GM23338 (cell line): Measurements from ENCODE around the gene EBLN1. TPM values are rescaled to one million over a fixed set of nuclear protein-coding genes. Genes with fewer than 3 reads are reported as not detected.

Experiments used
- ATAC-seq: fragments of 200-7000 bp; cut with Tn5 transposase; 3 replicates; pipeline ENCODE4 v1.9.1; 2020
- DNase-seq: peaks from one replicate; pipeline ENCODE4 v3.0.0-alpha.2; 2015; ENCODE audit warnings: low spot score
- H2AFZ ChIP-seq: fragments of 200-600 bp; sonication (generic); 2 replicates; pipeline ENCODE4 v1.8.0; 2016; ENCODE audit warnings: antibody characterized with exemption, mild to moderate bottlenecking, moderate library complexity
- H3F3A ChIP-seq: fragments of 200-600 bp; sonication (generic); replicated peaks from 2 replicates; pipeline ENCODE4 v1.8.0; 2017; ENCODE audit warnings: antibody characterized with exemption, mixed run types, low read depth
- H3K27ac ChIP-seq: fragments of 200-600 bp; sonication (generic); 2 replicates; pipeline ENCODE4 v1.6.1; 2016; ENCODE audit warnings: low read depth
- H3K27me3 ChIP-seq: fragments of 200-600 bp; sonication (generic); 2 replicates; pipeline ENCODE4 v1.8.0; 2016; ENCODE audit warnings: mild to moderate bottlenecking, mixed run types, moderate library complexity; ENCODE audit not compliant: insufficient read depth
- H3K36me3 ChIP-seq: fragments of 200-600 bp; sonication (generic); 2 replicates; pipeline ENCODE4 v1.8.0; 2016; ENCODE audit warnings: mild to moderate bottlenecking; ENCODE audit not compliant: insufficient read depth
- H3K4me1 ChIP-seq: fragments of 200-600 bp; sonication (generic); 2 replicates; pipeline ENCODE4 v1.8.0; 2016; ENCODE audit warnings: mild to moderate bottlenecking, moderate library complexity; ENCODE audit not compliant: insufficient read depth
- H3K4me2 ChIP-seq: fragments of 200-600 bp; sonication (generic); 2 replicates; pipeline ENCODE4 v1.7.1; 2017; ENCODE audit warnings: mixed run types
- H3K4me3 ChIP-seq: fragments of 200-600 bp; sonication (generic); 2 replicates; pipeline ENCODE4 v1.6.1; 2016; ENCODE audit warnings: mixed run types
- H3K79me2 ChIP-seq: fragments of 200-600 bp; sonication (generic); replicated peaks from 2 replicates; pipeline ENCODE4 v1.8.0; 2017; ENCODE audit warnings: mild to moderate bottlenecking; ENCODE audit not compliant: insufficient read depth
- H3K9me2 ChIP-seq: fragments of 200-600 bp; sonication (generic); 2 replicates; pipeline ENCODE4 v1.8.0; 2017; ENCODE audit not compliant: insufficient read depth
- H4K20me1 ChIP-seq: fragments of 200-600 bp; sonication (generic); replicated peaks from 2 replicates; pipeline ENCODE4 v1.8.0; 2017; ENCODE audit warnings: mild to moderate bottlenecking; ENCODE audit not compliant: insufficient read depth
- H3K27ac Mint-ChIP-seq: 2 replicates; pipeline ENCODE4 v1.8.0; 2020; ENCODE audit warnings: inconsistent platforms, mild to moderate bottlenecking, moderate library complexity, mixed read lengths
- H3K27me3 Mint-ChIP-seq: 3 replicates; pipeline ENCODE4 v1.8.0; 2022; ENCODE audit warnings: low read depth, mild to moderate bottlenecking, moderate library complexity, mixed read lengths, inconsistent platforms; ENCODE audit not compliant: insufficient read depth, poor library complexity
- H3K36me3 Mint-ChIP-seq: 3 replicates; pipeline ENCODE4 v1.8.0; 2021; ENCODE audit warnings: low read depth, mild to moderate bottlenecking, inconsistent platforms, moderate library complexity, mixed read lengths
- H3K4me1 Mint-ChIP-seq: 3 replicates; pipeline ENCODE4 v1.8.0; 2020; ENCODE audit warnings: mild to moderate bottlenecking, inconsistent platforms, mixed read lengths
- H3K4me3 Mint-ChIP-seq: 3 replicates; pipeline ENCODE4 v1.8.0; 2021; ENCODE audit warnings: moderate library complexity, mild to moderate bottlenecking, inconsistent platforms, mixed read lengths
- H3K9me3 Mint-ChIP-seq: 3 replicates; pipeline ENCODE4 v1.8.0; 2020; ENCODE audit warnings: moderate library complexity, mild to moderate bottlenecking, inconsistent platforms, mixed read lengths
- CREB1 ChIP-seq: fragments of 250-450 bp; sonication (Bioruptor Pico); IDR thresholded peaks from 2 replicates; pipeline ENCODE4 v1.5.0; 2020; ENCODE audit warnings: low read depth, mild to moderate bottlenecking, moderate library complexity
- CTCF ChIP-seq, 2 experiments: fragments of 200-600 bp in 1 of 2; sonication (generic) in 1 of 2; conservative IDR thresholded peaks; 2 replicates each; pipeline versions ENCODE4 v1.5.1 to v1.6.1; 2016 to 2017; ENCODE audit warnings: antibody characterized with exemption in 2 of 2, low read depth in 2 of 2, mild to moderate bottlenecking in 2 of 2, moderate library complexity in 1 of 2
- ETS1 ChIP-seq: IDR thresholded peaks from 2 replicates; pipeline ENCODE4 v1.6.1; 2016; ENCODE audit warnings: antibody characterized with exemption
- EZH2 ChIP-seq: fragments of 200-600 bp; sonication (generic); IDR thresholded peaks from one replicate; pipeline ENCODE4 v1.8.0; 2017; ENCODE audit warnings: antibody characterized with exemption, mild to moderate bottlenecking, low read depth; ENCODE audit not compliant: unreplicated experiment
- EZH2phosphoT487 ChIP-seq: fragments of 200-600 bp; sonication (generic); IDR thresholded peaks from one replicate; pipeline ENCODE4 v1.8.1; 2018; ENCODE audit warnings: antibody characterized with exemption; ENCODE audit not compliant: unreplicated experiment
- JUNB ChIP-seq: IDR thresholded peaks from one replicate; pipeline ENCODE4 v1.6.1; 2016; ENCODE audit warnings: antibody characterized with exemption; ENCODE audit not compliant: unreplicated experiment
- NANOG ChIP-seq: IDR thresholded peaks from 2 replicates; pipeline ENCODE4 v1.6.1; 2016; ENCODE audit warnings: antibody characterized with exemption, borderline replicate concordance
- POLR2AphosphoS5 ChIP-seq: IDR thresholded peaks from 2 replicates; pipeline ENCODE4 v1.6.1; 2016; ENCODE audit warnings: antibody characterized with exemption, low read depth
- STAT1 ChIP-seq: IDR thresholded peaks from one replicate; pipeline ENCODE4 v1.6.1; 2016; ENCODE audit warnings: antibody characterized with exemption; ENCODE audit not compliant: unreplicated experiment
- ZNF114 ChIP-seq: fragments of 250-450 bp; sonication (Bioruptor Pico); IDR thresholded peaks from 2 replicates; pipeline ENCODE4 v1.5.0; 2020; ENCODE audit warnings: mild to moderate bottlenecking, moderate library complexity
- ZNF331 ChIP-seq: fragments of 250-450 bp; sonication (Bioruptor Pico); IDR thresholded peaks from 2 replicates; pipeline ENCODE4 v1.5.0; 2020; ENCODE audit warnings: low read depth, mild to moderate bottlenecking, moderate library complexity
- ZNF462 ChIP-seq: fragments of 250-450 bp; sonication (Bioruptor Pico); IDR thresholded peaks from 2 replicates; pipeline ENCODE4 v1.5.0; 2020; ENCODE audit warnings: mild to moderate bottlenecking, moderate library complexity
- polyA plus RNA-seq: library from polyadenylated mRNA; unstranded; fragments of >200 nt; fragmentation: Nextera tagmentation; extraction: Ambion mirVana; gene quantifications from 2 replicates; pipeline ENCODE4 v1.2.1, GENCODE V29; 2016
- total RNA-seq: library from RNA; depleted of rRNA; stranded (reverse); fragments of >200 nt; shearing (Covaris generic); gene quantifications from 2 replicates; pipeline ENCODE4 v1.2.3, GENCODE V29; 2014
- TF ChIP-seq, protein P1 (sequence below): IDR thresholded peaks from one replicate; pipeline ENCODE4 v1.6.1; 2018; ENCODE audit warnings: antibody characterized with exemption; ENCODE audit not compliant: unreplicated experiment

The EBLN1 gene
- total and polyA plus RNA-seq, 2 experiments from 2014 or later, result not detected

GRCh38 chr10:22243321-22243720 lies 25.5 kb upstream of the EBLN1 start:
- peaks cover 6% of the 10 kb centered on the region for H3K27me3 Mint-ChIP-seq
- H3K9me3 Mint-ChIP-seq, result no peaks in the 10 kb centered on the region
- no peak overlapping the region for H3K4me3 ChIP-seq
- H3K36me3 ChIP-seq, result no peaks in the 10 kb centered on the region
- H4K20me1 ChIP-seq, result no peaks in the 10 kb centered on the region
- ATAC-seq (no peak), DNase-seq (no peak)
- peaks cover 8% of the 10 kb centered on the region for H3K9me2 ChIP-seq
- 0 out of 3 replicates have a peak, but pooled peaks cover 5% of the 10 kb centered on the region for H3K4me1 Mint-ChIP-seq
- no peak overlapping the region for H3K4me3 Mint-ChIP-seq
- no peaks in the 10 kb centered on the region for H3K4me1 ChIP-seq
- H3K27me3 ChIP-seq, result peaks cover 13% of the 10 kb centered on the region
- H2AFZ ChIP-seq, result no peak overlapping the region
- H3K79me2 ChIP-seq, result no peaks in the 10 kb centered on the region
- no peak overlapping the region for H3K4me2 ChIP-seq
- H3K36me3 Mint-ChIP-seq, result no peaks in the 10 kb centered on the region
- TF ChIP-seq CTCF (conservative IDR thresholded peaks at IDR 0.05; ENCODE audit: low read depth in 2 of 2) (no peak), EZH2 (no peak), ETS1 (no peak), POLR2AphosphoS5 (no peak), EZH2phosphoT487 (no peak), NANOG (no peak), CREB1 (CRISPR knock-in tag) (no peak), ZNF331 (CRISPR knock-in tag) (no peak), STAT1 (no peak), ZNF462 (CRISPR knock-in tag) (no peak), JUNB (no peak), ZNF114 (CRISPR knock-in tag) (no peak)
- TF ChIP-seq, protein P1, sequence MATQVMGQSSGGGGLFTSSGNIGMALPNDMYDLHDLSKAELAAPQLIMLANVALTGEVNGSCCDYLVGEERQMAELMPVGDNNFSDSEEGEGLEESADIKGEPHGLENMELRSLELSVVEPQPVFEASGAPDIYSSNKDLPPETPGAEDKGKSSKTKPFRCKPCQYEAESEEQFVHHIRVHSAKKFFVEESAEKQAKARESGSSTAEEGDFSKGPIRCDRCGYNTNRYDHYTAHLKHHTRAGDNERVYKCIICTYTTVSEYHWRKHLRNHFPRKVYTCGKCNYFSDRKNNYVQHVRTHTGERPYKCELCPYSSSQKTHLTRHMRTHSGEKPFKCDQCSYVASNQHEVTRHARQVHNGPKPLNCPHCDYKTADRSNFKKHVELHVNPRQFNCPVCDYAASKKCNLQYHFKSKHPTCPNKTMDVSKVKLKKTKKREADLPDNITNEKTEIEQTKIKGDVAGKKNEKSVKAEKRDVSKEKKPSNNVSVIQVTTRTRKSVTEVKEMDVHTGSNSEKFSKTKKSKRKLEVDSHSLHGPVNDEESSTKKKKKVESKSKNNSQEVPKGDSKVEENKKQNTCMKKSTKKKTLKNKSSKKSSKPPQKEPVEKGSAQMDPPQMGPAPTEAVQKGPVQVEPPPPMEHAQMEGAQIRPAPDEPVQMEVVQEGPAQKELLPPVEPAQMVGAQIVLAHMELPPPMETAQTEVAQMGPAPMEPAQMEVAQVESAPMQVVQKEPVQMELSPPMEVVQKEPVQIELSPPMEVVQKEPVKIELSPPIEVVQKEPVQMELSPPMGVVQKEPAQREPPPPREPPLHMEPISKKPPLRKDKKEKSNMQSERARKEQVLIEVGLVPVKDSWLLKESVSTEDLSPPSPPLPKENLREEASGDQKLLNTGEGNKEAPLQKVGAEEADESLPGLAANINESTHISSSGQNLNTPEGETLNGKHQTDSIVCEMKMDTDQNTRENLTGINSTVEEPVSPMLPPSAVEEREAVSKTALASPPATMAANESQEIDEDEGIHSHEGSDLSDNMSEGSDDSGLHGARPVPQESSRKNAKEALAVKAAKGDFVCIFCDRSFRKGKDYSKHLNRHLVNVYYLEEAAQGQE, result no peak
- H3K27ac Mint-ChIP-seq, result no peak overlapping the region
- no peak overlapping the region for H3K27ac ChIP-seq
- no peaks in the 10 kb centered on the region for H3F3A ChIP-seq
